HT1080 (cell line): ENCODE measurements around the gene BOLA2B. TPM values are rescaled to one million over a fixed set of nuclear protein-coding genes. Genes with fewer than 3 reads are reported as not detected.
"Not testable (repeated sequence)": the region's sequence is repeated elsewhere in the genome, so short reads cannot be mapped to it uniquely, and the experiment has no call there.

Experiments
- DNase-seq: peaks from one replicate; pipeline ENCODE4 v3.0.0-alpha.2; 2015; ENCODE audit warnings: low read depth
- polyA plus RNA-seq, 2 experiments: library from polyadenylated mRNA; depleted of rRNA; stranded (reverse); fragments of >200 nt; gene quantifications; 2 replicates each; pipeline ENCODE4 v1.2.3, GENCODE V29; 2015
- total RNA-seq: library from RNA; depleted of rRNA; stranded (reverse); fragments of >200 nt; shearing (Covaris generic); gene quantifications from 2 replicates; pipeline ENCODE4 v1.2.3, GENCODE V29; 2014; rRNA removed

Gene BOLA2B
- total RNA-seq, result 67.0 and 120 TPM in 2 replicates
- 352 and 420 TPM in 2 replicates for polyA plus RNA-seq (2015; cell fraction: cytosol; rRNA removed)
- 60.9 and 81.4 TPM in 2 replicates for polyA plus RNA-seq (2015; cell fraction: nucleus; rRNA removed)

DNA sequence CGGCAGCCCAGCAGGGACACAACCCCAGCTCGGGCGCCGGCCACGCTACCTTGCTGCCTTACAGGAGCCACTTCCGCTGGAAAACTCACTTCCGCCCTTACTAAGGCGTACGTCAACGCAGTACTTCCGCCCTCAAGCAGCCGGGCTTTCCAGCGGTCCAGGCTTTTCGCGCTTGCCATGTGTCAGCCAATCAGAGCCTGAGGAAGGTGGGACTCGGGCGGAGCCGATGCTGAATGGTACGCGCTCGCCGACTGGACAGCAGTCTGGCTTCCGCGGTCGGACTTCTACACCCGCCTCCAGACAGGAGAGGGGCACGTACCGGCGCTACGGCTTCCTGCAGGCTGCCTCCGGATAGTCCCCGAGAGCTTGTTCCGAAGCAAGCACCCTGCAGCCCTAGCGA lies at the start of gene BOLA2B, which contains the start of gene SLX1A:
Gene BOLA2B, minus strand, starts transcription at position 52 of the 400 bp plus-strand sequence. CDS start 71 bp downstream, outside the sequence.
Gene SLX1A, plus strand, starts transcription at position 261 of the 400 bp plus-strand sequence. CDS start 210 bp downstream, outside the sequence.
- DNase-seq, result not testable (repeated sequence)

GRCh38 chr16:30217082-30217481 lies 23.6 kb upstream of the BOLA2B start:
- DNase-seq, result not testable (repeated sequence)

DNA sequence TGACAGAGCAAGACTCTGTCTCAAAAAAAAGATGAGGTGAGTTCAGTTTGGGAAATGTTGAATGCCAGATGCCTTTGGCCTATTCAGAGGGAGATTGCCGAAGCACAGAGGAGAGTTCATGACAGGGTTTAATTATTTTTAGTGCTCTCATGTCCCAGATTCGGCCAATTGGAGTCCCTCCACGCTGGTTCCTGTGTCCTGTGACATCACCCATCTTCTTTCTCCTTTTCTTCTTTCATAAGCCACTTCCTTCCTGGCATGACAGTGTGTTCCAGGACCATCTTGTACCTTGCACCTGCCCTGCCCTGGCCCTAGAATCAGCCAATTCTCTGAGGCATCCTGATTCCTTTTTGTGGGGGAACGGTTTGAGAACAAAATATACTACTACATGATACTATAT lies 17.9 kb upstream of the BOLA2B start:
- not testable (repeated sequence) for DNase-seq

GRCh38 chr16:30209032-30209431 lies 15.6 kb upstream of the BOLA2B start:
- not testable (repeated sequence) for DNase-seq

GRCh38 chr16:30207063-30207704 lies 13.7 kb upstream of the BOLA2B start:
- DNase-seq, result not testable (repeated sequence)

DNA sequence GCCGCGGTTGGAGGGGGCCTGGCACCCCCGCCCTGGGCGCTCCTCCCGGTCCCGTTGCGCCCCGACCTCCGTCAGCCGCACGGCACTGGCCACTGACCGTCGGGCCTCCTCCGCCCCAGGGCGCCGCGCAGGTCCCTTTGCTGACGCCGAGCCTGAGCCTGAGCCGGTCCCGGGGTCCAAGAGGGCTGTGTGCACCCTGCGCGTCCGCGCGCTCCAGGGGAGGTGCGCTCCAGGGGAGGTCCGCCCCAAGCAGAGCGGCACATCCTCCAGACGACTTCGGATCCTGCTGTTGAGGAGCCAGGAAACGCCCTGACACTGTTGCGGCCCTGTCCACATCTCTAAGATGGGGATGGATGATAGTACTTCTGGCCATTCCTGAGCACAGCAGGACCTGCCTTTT lies 12.8 kb upstream of the BOLA2B start:
- DNase-seq, result not testable (repeated sequence)

- DNase-seq, result not testable (repeated sequence)
These were observed 12.2 kb upstream of the BOLA2B start for GRCh38 chr16:30205541-30206236.

DNA sequence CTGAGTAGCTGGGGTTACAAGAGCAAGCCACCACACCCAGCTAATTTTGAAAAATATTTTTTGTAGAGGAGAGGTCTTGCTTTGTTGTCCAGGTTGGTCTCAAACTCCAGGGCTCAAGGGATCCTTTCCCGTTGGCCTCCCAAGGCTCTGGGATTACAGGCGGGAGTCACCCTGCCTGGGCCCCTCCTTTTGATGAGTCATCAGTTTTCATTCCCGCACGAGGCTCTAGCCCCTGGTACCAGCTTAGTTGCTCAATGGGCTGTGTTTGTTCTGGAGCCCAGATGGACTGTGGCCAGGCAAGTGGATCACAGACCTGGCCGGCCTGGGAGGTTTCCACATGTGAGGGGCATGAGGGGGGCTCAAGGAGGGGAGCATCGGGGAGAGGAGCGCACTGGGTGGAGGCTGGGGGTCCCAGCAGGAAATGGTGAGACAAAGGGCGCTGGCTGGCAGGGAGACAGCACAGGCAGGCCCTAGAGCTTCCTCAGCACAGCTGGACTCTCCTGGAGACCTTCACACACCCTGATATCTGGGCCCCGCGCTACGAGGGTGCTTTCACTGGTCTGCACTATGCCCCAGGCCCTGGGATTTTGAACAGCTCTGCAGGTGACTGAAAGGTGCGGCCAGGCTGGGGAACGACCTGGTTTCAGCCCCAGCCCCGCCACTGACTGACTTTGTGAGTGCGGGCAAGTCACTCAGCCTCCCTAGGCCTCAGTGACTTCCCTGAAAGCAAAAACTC lies 6.3 kb upstream of the BOLA2B start:
- not testable (repeated sequence) for DNase-seq

DNA sequence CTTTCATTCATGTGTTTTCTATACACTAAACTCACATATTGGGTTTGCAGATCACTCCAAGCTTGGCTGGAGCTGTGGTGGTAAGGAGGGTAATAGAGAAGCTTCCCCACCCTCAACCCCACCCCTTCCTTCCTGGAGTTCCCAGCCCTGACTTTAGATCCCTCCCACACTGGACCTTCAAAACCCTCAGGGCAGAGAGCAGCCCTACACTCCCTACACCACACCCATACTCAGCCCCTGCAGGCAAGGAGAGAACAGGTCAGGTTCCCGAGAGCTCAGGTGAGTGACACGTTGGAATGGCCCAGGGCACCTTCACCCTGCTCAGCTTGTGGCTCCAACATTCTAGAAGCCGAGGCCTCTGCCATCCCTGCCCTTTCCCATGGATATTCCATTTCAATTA lies 5.6 kb upstream of the BOLA2B start, which contains the start of gene SULT1A3:
Gene SULT1A3, plus strand, starts transcription at position 207 of the 400 bp plus-strand sequence. CDS start 1,474 bp downstream, outside the sequence.
- DNase-seq, result not testable (repeated sequence)

DNA sequence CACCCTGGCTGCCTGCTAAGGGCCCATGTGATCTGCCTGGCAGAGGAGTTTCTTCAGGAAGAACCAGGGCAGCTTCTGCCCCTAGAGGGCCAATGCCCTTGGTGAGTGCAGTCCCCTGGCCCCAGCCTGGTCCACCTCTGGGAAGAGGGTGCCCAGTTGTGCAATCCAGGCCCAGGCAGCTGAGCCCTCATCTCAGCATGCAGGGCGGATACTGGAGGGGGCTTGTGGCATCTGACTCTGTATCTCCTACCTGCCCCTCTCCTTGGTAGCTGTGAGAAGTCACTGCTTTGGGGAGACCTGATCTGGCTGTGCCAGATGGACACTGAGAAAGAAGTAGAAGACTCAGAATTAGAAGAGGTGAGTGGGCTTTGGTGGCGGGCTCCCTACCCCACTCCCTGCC lies 3.5 kb upstream of the BOLA2B start:
- DNase-seq, result not testable (repeated sequence)

GRCh38 chr16:30194172-30194925 lies 883 bp upstream of the BOLA2B start:
- not testable (repeated sequence) for DNase-seq

- DNase-seq, result not testable (repeated sequence)
These were observed 368 bp downstream of the BOLA2B start for GRCh38 chr16:30193098-30193497.

- DNase-seq, result not testable (repeated sequence)
These were observed 2.3 kb downstream of the BOLA2B start for GRCh38 chr16:30191158-30191557.

DNA sequence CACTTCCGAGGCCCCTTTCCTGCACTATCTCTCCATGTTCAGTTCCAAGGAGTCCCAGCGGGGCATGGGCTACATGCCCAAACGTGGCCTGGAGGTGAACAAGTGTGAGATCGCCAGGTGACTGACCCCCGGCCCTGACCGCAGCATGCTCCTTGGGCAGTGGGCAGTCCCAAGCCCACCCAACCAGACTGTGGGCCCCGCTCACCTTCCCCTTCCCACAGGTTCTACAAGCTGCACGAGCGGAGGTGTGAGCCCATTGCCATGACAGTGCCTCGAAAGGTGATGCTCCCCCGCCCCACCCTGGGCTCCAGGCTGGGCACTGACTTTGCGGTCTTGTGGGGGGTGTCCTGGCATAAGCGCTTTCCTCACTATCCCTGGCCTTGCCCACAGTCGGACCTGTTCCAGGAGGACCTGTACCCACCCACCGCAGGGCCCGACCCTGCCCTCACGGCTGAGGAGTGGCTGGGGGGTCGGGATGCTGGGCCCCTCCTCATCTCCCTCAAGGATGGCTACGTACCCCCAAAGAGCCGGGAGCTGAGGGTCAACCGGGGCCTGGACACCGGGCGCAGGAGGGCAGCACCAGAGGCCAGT lies 5.4 kb downstream of the BOLA2B start:
- DNase-seq, result no peak

- DNase-seq, result no peak
These were observed 6.0 kb downstream of the BOLA2B start for GRCh38 chr16:30187556-30187865.

- DNase-seq, result no peak
These were observed 6.5 kb downstream of the BOLA2B start for GRCh38 chr16:30186782-30187555.

DNA sequence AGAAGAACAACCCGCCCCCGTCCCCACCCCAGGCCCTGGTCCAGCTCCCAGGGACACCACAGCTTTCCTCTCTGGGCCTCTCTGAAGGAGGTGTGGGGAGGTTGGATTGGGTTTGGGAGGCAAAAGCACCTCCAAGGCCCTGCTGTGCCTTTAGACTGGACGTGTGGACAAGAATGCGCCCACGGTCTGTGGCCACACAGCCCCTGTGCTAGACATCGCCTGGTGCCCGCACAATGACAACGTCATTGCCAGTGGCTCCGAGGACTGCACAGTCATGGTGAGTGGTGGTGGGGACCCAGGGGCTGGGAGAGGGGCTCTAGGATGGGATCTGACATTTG lies 7.1 kb downstream of the BOLA2B start:
- no peak for DNase-seq

DNA sequence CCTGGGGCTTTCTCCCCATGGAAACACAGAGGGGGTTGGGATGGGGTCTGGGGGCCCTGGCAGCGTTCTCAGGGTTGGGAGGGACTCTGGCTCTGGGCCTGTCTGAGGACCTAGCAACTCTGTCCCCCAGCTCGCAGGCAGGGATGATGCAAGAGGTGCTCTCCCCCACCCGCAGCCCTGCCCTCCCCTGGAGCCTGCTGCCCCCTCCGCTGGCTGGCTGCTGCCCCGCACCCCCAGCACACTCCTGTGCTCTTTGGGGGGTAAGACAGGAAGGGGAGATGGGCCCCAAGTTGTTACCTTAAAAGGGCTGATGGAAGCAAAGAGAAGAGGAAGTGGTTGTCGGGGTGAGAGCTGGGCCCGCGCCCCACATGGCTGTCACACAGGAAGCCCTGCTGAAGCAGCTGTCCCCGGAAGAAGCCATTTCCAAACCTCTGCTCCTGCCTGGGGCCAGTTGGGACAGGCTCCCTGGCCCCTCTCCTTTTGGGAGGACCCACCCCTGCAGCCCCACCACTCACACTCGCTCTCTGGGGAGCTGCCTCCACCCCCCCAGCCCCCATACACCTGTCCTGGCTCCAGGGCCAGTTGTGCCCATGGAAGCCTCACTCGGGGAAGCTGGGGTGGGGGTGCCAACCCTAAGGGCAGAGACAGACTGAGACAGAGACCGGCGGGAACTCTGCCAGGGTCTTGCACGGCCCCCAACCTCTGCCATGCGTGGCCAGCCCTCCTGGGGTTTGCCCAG lies 7.6 kb downstream of the BOLA2B start:
- DNase-seq, result no peak
